Urinary bladder (tissue), 4 donors: ENCODE measurements around the gene CA11. TPM values are rescaled to one million over a fixed set of nuclear protein-coding genes. Genes with fewer than 3 reads are reported as not detected.
A peak's percentile ranks its signal among the peaks of the same experiment; 100 is the strongest.
"Not testable (repeated sequence)": the region's sequence is repeated elsewhere in the genome, so short reads cannot be mapped to it uniquely, and the experiment has no call there.

Source experiments
- DNase-seq: peaks from one replicate; pipeline ENCODE4 v3.0.0-alpha.2; 2015; ENCODE audit errors: extremely low spot score
- H3K27ac ChIP-seq: one replicate; pipeline ENCODE4 v1.5.1; 2013; ENCODE audit warnings: low read depth, mild to moderate bottlenecking, moderate library complexity
- H3K36me3 ChIP-seq: one replicate; pipeline ENCODE4 v1.6.1; 2013; ENCODE audit warnings: mild to moderate bottlenecking, moderate library complexity; ENCODE audit not compliant: insufficient read depth
- H3K4me1 ChIP-seq: one replicate; pipeline ENCODE4 v1.6.1; 2013; ENCODE audit warnings: mild to moderate bottlenecking, moderate library complexity; ENCODE audit not compliant: insufficient read depth
- H3K4me3 ChIP-seq: one replicate; pipeline ENCODE4 v1.5.1; 2013; ENCODE audit warnings: low read depth, low read length
- WGBS: extraction: QIAGEN DNeasy Blood & Tissue Kit; methylation state at CpG from one replicate; pipeline ENCODE4 v1.1.7; 2013; 5-methylcytosine and 5-hydroxymethylcytosine counted together
- polyA plus RNA-seq: library from polyadenylated mRNA; stranded (reverse); fragments of 200-250 nt; gene quantifications from one replicate; pipeline ENCODE4 v1.2.3, GENCODE V29; 2013
- total RNA-seq: library from RNA; depleted of rRNA; stranded (reverse); fragments of >200 nt; gene quantifications from one replicate; pipeline ENCODE4 v1.2.3, GENCODE V29; 2014
- donor health status: healthy with polysubstance abuse.
- donor health status: healthy.

The CA11 gene
- total and polyA plus RNA-seq, 2 donors: 1.8 to 13.4 TPM

GRCh38 chr19:48634036-48634342, 12.0 kb downstream of the CA11 start:
- no peak for DNase-seq
- Histone ChIP-seq H3K4me3 (no peak overlapping the region), H3K27ac (no peak overlapping the region), H3K36me3 (no peaks in the 10 kb centered on the region), H3K4me1 (no peaks in the 10 kb centered on the region)
- WGBS: 48% methylated on average over 7 of the region's 7 CpGs

GRCh38 chr19:48633148-48634035, 12.6 kb downstream of the CA11 start:
- Histone ChIP-seq H3K4me1 (no peaks in the 10 kb centered on the region), H3K4me3 (no peak overlapping the region), H3K36me3 (no peaks in the 10 kb centered on the region), H3K27ac (no peak overlapping the region)
- WGBS: 70% methylated on average over 22 of the region's 22 CpGs
- DNase-seq: no peak

- Histone ChIP-seq H3K27ac (no peak overlapping the region), H3K36me3 (no peaks in the 10 kb centered on the region), H3K4me1 (no peaks in the 10 kb centered on the region), H3K4me3 (no peak overlapping the region)
- DNase-seq: no peak
Observed at GRCh38 chr19:48632692-48633147, 13.3 kb downstream of the CA11 start.

GRCh38 chr19:48632286-48632685, 13.7 kb downstream of the CA11 start:
- not testable (repeated sequence) for H3K4me3 ChIP-seq, DNase-seq, H3K27ac ChIP-seq, H3K4me1 ChIP-seq, H3K36me3 ChIP-seq
- WGBS: 90% methylated on average over 11 of the region's 11 CpGs

GRCh38 chr19:48631225-48631624, 14.8 kb downstream of the CA11 start:
- no peaks in the 10 kb centered on the region for H3K4me1 ChIP-seq
- 68% methylated on average over 3 of the region's 3 CpGs for WGBS
- no peak overlapping the region for H3K27ac ChIP-seq
- DNase-seq: no peak
- H3K4me3 ChIP-seq: no peak overlapping the region
- no peaks in the 10 kb centered on the region for H3K36me3 ChIP-seq

- WGBS: 15% methylated on average over 47 of the region's 47 CpGs
- H3K4me1 ChIP-seq: no peaks in the 10 kb centered on the region
Observed at GRCh38 chr19:48630296-48631063, 15.5 kb downstream of the CA11 start.

GRCh38 chr19:48629599-48630295, 16.2 kb downstream of the CA11 start:
- Histone ChIP-seq H3K27ac (no peak overlapping the region), H3K4me3 (no peak overlapping the region), H3K36me3 (no peaks in the 10 kb centered on the region), H3K4me1 (no peaks in the 10 kb centered on the region)
- DNase-seq: no peak
- WGBS: 40% methylated on average over 48 of the region's 48 CpGs

More at GRCh38 chr19:48630296-48631063, 15.5 kb downstream of the CA11 start:
- Histone ChIP-seq H3K36me3 (no peaks in the 10 kb centered on the region), H3K4me3 (no peak overlapping the region), H3K27ac (peak overlapping the region; percentile 40)
- DNase-seq: no peak

- Histone ChIP-seq H3K4me1 (no peaks in the 10 kb centered on the region), H3K4me3 (no peak overlapping the region), H3K36me3 (no peaks in the 10 kb centered on the region), H3K27ac (no peak overlapping the region)
- DNase-seq: no peak
- WGBS: 85% methylated on average over 22 of the region's 22 CpGs
Observed at GRCh38 chr19:48629297-48629598, 16.7 kb downstream of the CA11 start.

GRCh38 chr19:48628486-48629296, 17.3 kb downstream of the CA11 start:
- Histone ChIP-seq H3K36me3 (no peaks in the 10 kb centered on the region), H3K4me3 (no peak overlapping the region), H3K27ac (no peak overlapping the region), H3K4me1 (no peaks in the 10 kb centered on the region)
- no peak for DNase-seq
- WGBS: 83% methylated on average over 34 of the region's 34 CpGs

GRCh38 chr19:48627865-48628314, 18.1 kb downstream of the CA11 start:
- H3K27ac ChIP-seq: no peak overlapping the region

GRCh38 chr19:48627201-48627864, 18.7 kb downstream of the CA11 start:
- Histone ChIP-seq H3K27ac (no peak overlapping the region), H3K36me3 (no peaks in the 10 kb centered on the region), H3K4me1 (no peaks in the 10 kb centered on the region), H3K4me3 (no peak overlapping the region)
- no peak for DNase-seq
- 75% methylated on average over 6 of the region's 6 CpGs for WGBS

More at GRCh38 chr19:48627865-48628314, 18.1 kb downstream of the CA11 start:
- 83% methylated on average over 17 of the region's 17 CpGs for WGBS
- no peak for DNase-seq
- H3K36me3 ChIP-seq: no peaks in the 10 kb centered on the region
- no peak overlapping the region for H3K4me3 ChIP-seq
- H3K4me1 ChIP-seq: no peaks in the 10 kb centered on the region

GRCh38 chr19:48625891-48626327, 20.1 kb downstream of the CA11 start:
- H3K36me3 ChIP-seq: no peaks in the 10 kb centered on the region
- no peak overlapping the region for H3K4me3 ChIP-seq
- no peak for DNase-seq
- no peak overlapping the region for H3K27ac ChIP-seq
- no peaks in the 10 kb centered on the region for H3K4me1 ChIP-seq
- WGBS: 92% methylated on average over 30 of the region's 30 CpGs
